Effector CD4-positive, alpha-beta T cell (primary cell): Measurements from ENCODE around the gene PILRB.

Experiments used
- DNase-seq: peaks from one replicate; pipeline ENCODE4 v3.0.0-alpha.2; 2020

Gene PILRB

DNA sequence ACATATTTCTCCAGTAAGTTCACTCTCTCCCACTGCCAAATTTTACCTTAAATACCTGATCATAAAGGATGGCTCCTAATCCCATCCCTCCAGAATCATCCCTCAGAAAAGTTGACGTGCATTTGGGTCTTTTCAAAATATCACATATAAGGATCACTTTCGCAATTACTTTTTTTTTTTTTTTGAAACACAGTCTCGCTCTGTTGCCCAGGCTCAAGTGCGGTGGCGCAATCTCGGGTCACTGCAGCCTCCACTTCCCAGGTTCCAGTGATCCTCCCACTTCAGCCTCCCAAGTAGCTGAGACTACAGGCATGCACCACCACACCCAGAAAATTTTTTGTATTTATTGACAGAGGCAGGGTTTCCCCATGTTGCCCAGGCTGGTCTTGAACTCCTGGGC lies 53.2 kb downstream of the PILRB start:
- no peak for DNase-seq

DNA sequence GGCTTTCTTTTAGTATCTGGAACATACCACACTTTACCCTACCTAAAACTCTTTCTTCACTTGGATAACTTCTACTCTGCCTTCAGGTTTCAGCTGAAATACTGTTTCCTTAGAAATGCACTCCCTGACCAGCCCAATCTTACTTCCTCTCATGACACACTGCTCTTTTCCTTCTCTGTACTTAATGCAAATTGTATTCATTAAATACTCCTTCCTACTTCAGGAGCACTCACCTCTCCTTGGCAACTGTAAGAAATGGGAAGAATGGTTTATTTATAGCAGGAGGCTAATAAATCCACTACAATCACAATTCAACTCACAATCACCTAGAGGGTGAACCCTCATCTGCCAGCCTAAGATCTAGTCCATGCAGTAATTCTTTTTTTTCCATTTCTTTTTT lies 55.4 kb downstream of the PILRB start:
- no peak for DNase-seq

DNA sequence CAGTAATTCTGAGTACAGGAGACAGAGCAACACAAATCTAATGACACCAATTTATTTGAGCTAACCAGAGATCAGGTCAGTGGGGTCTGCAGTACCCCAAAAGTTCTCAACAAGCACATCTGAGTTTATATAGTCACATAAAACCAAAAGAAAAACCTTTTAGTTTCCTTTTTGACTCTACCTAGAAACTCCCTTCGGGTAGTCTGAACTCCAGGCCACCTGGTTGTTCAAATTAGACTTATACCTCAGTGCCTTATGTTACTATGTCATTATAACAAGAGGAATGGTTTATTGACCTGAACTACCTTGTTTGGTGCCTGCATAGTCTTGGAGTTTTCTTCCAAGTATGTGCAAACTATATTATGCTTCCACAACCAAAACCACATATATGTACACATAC lies 56.0 kb downstream of the PILRB start:
- DNase-seq = no peak

DNA sequence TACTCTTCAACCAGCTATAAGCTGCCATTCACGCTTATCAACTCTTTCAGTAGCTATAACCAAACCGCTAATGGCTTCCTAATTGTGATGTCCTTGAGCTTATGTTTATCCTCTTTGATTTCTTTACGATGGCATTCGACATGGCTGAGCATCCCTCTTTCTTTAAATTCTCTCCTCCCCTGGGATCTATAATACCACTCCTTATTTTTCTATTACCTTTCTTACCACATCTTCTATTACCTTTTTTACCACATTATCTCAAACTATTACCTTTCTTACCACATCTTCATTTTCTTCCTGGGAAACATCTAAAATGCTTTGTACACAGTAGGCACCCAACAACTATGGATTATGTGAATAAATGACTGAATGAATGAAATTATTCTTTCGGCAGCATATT lies 57.5 kb downstream of the PILRB start:
- DNase-seq = no peak
